GM19023 (cell line): ENCODE results near the gene TAS2R4.
"Not testable (repeated sequence)": the region's sequence is repeated elsewhere in the genome, so short reads cannot be mapped to it uniquely, and the experiment has no call there.

ENCODE experiments used
- ATAC-seq: cut with Tn5 transposase; IDR thresholded peaks from one replicate; pipeline ENCODE4 v1.9.1; 2021; ENCODE audit warnings: mild to moderate bottlenecking, moderate library complexity; ENCODE audit not compliant: unreplicated experiment

Gene TAS2R4

GRCh38 chr7:141822432-141822831, 46.0 kb downstream of the TAS2R4 start:
- ATAC-seq: not testable (repeated sequence)
